ENCODE data around the gene SLC27A2. TPM values are rescaled to one million over a fixed set of nuclear protein-coding genes. Genes with fewer than 3 reads are reported as not detected.

Gene SLC27A2
- total RNA-seq, 2 experiments from 2014 or later, result 25.2 TPM

GRCh38 chr15:50244959-50245624 is 63.1 kb downstream of the SLC27A2 start:
- no peak for DNase-seq
- Mint-ChIP-seq H3K36me3 (ENCODE audit: low read depth) (peaks cover 7% of the 10 kb centered on the region), H3K4me1 (ENCODE audit: low read depth) (peaks cover 49% of the 10 kb centered on the region), H3K27me3 (ENCODE audit: low read depth) (no peaks in the 10 kb centered on the region), H3K4me3 (no peak overlapping the region), H3K9me3 (no peaks in the 10 kb centered on the region), H3K27ac (no peak overlapping the region)
- intact Hi-C loops (cut with micrococcal nuclease), result loop anchor here (5.0 to 10.0 kb wide), 4 partner anchors 67 to 1370 kb away; partner anchors contain the start of genes DTWD1, EID1 and FAM227B
- CTCF ChIA-PET, result interaction anchor here (1.2 kb wide), 1 partner anchor 9 kb away, joined by 4 read pairs; no protein-coding TSS in a partner anchor

GRCh38 chr15:50246631-50247030 is 64.6 kb downstream of the SLC27A2 start:
- Mint-ChIP-seq H3K4me3 (no peak overlapping the region), H3K27ac (no peak overlapping the region), H3K36me3 (ENCODE audit: low read depth) (peaks cover 7% of the 10 kb centered on the region), H3K4me1 (ENCODE audit: low read depth) (peaks cover 46% of the 10 kb centered on the region), H3K27me3 (ENCODE audit: low read depth) (no peaks in the 10 kb centered on the region), H3K9me3 (no peaks in the 10 kb centered on the region)
- DNase-seq, result no peak
- intact Hi-C loops (cut with micrococcal nuclease), result loop anchor here (1.0 to 10.0 kb wide), 5 partner anchors 63 to 1372 kb away; partner anchors contain the start of genes DTWD1, EID1 and FAM227B
- CTCF ChIA-PET, result interaction anchor here (1.6 to 4.0 kb wide), 2 partner anchors 14 to 69 kb away, joined by 4 to 37 read pairs; no protein-coding TSS in a partner anchor

GRCh38 chr15:50247819-50248655 is 66.0 kb downstream of the SLC27A2 start:
- intact Hi-C loops (cut with micrococcal nuclease), result loop anchor here (1.0 to 10.0 kb wide), 7 partner anchors 64 to 1373 kb away; partner anchors contain the start of genes DTWD1, EID1, FAM227B and SPPL2A
- CTCF ChIA-PET, result interaction anchor here (1.3 to 4.0 kb wide), 5 partner anchors 9 to 68 kb away, joined by 3 to 37 read pairs (median 5); no protein-coding TSS in a partner anchor
- peak; percentile 88 for DNase-seq
- Mint-ChIP-seq H3K9me3 (no peaks in the 10 kb centered on the region), H3K4me3 (peak overlapping the region; percentile 81), H3K27me3 (ENCODE audit: low read depth) (no peaks in the 10 kb centered on the region), H3K36me3 (ENCODE audit: low read depth) (peaks cover 7% of the 10 kb centered on the region), H3K27ac (peak overlapping the region; percentile 99), H3K4me1 (ENCODE audit: low read depth) (peaks cover 42% of the 10 kb centered on the region)

DNA sequence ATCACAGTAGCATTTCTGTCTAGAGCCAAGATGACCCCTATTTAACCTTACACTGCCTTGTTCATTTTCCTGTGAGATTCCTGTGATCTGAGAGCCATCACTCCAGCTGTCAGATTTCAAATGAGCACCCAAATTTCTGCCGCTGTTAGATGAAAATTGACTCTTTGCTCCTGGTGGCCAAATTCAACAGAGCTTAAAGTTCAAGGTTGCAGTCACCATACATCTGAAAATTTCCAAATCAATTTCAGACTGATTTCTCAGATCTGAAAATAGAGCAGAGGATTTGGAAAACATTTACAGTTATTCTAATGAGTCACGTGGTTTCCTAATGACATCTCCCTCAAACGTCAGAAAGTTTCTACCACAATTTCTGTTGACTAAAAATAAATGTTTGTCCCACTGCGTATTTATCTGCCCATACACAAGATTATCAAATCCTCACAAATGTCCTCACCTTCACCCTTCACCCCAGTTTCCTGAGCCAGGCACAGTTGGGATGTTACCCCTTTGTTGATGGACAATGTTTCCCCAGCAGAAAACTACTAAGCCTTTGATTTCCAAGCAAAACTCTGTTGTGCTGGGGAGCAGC is 67.1 kb downstream of the SLC27A2 start:
- peaks cover 7% of the 10 kb centered on the region for H3K36me3 Mint-ChIP-seq (ENCODE audit: low read depth)
- peaks cover 39% of the 10 kb centered on the region for H3K4me1 Mint-ChIP-seq (ENCODE audit: low read depth)

GRCh38 chr15:50249704-50250103 is 67.7 kb downstream of the SLC27A2 start:
- Mint-ChIP-seq H3K9me3 (no peaks in the 10 kb centered on the region), H3K36me3 (ENCODE audit: low read depth) (peaks cover 7% of the 10 kb centered on the region), H3K27ac (peak overlapping the region; percentile 99), H3K4me3 (no peak overlapping the region), H3K4me1 (ENCODE audit: low read depth) (peaks cover 39% of the 10 kb centered on the region), H3K27me3 (ENCODE audit: low read depth) (no peaks in the 10 kb centered on the region)
- no peak for DNase-seq
- intact Hi-C loops (cut with micrococcal nuclease), result loop anchor here (1.0 to 10.0 kb wide), 10 partner anchors 11 to 1375 kb away; partner anchors contain the start of genes DTWD1, EID1, FAM227B and SPPL2A
- CTCF ChIA-PET, result interaction anchor here (1.6 to 4.0 kb wide), 3 partner anchors 8 to 66 kb away, joined by 5 to 37 read pairs (median 6); no protein-coding TSS in a partner anchor

More for the DNA sequence above, 67.1 kb downstream of the SLC27A2 start:
- Mint-ChIP-seq H3K9me3 (no peaks in the 10 kb centered on the region), H3K27ac (peak overlapping the region; percentile 99), H3K4me3 (peak overlapping the region; percentile 81), H3K27me3 (ENCODE audit: low read depth) (no peaks in the 10 kb centered on the region)
- DNase-seq, result no peak
- CTCF ChIA-PET, result interaction anchor here (1.6 to 4.0 kb wide), 3 partner anchors 8 to 67 kb away, joined by 5 to 37 read pairs (median 6); no protein-coding TSS in a partner anchor
- intact Hi-C loops (cut with micrococcal nuclease), result loop anchor here (1.0 to 10.0 kb wide), 10 partner anchors 11 to 1374 kb away; partner anchors contain the start of genes DTWD1, EID1, FAM227B and SPPL2A

GRCh38 chr15:50250760-50251394 is 68.9 kb downstream of the SLC27A2 start:
- intact Hi-C loops (cut with micrococcal nuclease), result no loop called here
- CTCF ChIA-PET, result no interaction called here

GRCh38 chr15:50251638-50252182 is 69.7 kb downstream of the SLC27A2 start:
- no peak for DNase-seq
- intact Hi-C loops (cut with micrococcal nuclease), result no loop called here
- Mint-ChIP-seq H3K27me3 (ENCODE audit: low read depth) (no peaks in the 10 kb centered on the region), H3K36me3 (ENCODE audit: low read depth) (peaks cover 7% of the 10 kb centered on the region), H3K4me3 (no peak overlapping the region), H3K9me3 (no peaks in the 10 kb centered on the region), H3K27ac (no peak overlapping the region), H3K4me1 (ENCODE audit: low read depth) (peaks cover 35% of the 10 kb centered on the region)
- CTCF ChIA-PET, result no interaction called here

More at GRCh38 chr15:50250760-50251394, 68.9 kb downstream of the SLC27A2 start:
- Mint-ChIP-seq H3K9me3 (no peaks in the 10 kb centered on the region), H3K36me3 (ENCODE audit: low read depth) (peaks cover 7% of the 10 kb centered on the region), H3K4me1 (ENCODE audit: low read depth) (peaks cover 39% of the 10 kb centered on the region), H3K4me3 (no peak overlapping the region), H3K27me3 (ENCODE audit: low read depth) (no peaks in the 10 kb centered on the region), H3K27ac (no peak overlapping the region)
- DNase-seq, result no peak

GRCh38 chr15:50252556-50252955 is 70.6 kb downstream of the SLC27A2 start:
- H3K4me1 Mint-ChIP-seq (ENCODE audit: low read depth), result peaks cover 36% of the 10 kb centered on the region

DNA sequence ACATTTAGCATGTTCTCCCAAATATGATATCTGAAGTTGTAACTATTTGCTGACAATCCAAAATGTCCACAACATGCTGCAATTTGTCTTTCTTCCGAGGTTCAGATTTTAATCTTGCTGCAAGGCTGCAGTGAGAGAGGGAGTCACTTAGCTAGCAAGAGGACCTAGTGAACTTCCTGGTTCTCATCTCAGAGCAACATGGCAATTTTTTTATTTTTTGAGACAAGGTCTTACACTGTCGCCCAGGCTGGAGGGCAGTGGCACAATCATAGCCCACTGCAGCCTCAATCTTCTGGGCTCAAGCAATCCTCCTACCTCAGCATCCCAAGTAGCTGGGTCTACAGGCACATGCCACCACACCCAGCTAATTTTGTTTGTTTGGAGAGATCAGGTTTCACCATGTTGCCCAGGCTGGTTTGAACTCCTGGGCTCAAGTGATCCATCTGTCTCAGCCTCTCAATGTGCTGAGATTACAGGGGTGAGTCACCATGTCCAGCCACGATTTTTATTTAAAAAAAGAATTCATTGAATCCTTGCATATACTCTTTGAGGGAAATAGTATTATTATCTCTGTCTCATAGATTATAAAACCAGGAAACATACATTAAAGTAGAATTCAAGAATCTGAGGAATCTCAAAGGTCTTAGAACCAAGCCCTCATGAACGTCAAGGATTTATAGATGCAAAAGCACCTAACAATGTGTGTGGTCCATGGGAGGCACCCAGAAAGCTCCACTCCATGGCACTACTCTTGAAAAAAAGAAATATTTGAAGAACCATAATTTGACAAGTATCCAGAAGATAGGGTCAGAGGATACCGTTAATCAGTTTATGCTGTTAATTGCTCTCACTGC is 74.4 kb downstream of the SLC27A2 start:
- H3K36me3 Mint-ChIP-seq (ENCODE audit: low read depth), result no peaks in the 10 kb centered on the region
- H3K27ac Mint-ChIP-seq, result no peak overlapping the region
- no peak overlapping the region for H3K4me3 Mint-ChIP-seq
- H3K27me3 Mint-ChIP-seq (ENCODE audit: low read depth), result no peaks in the 10 kb centered on the region
- H3K4me1 Mint-ChIP-seq (ENCODE audit: low read depth), result peaks cover 39% of the 10 kb centered on the region
- intact Hi-C loops (cut with micrococcal nuclease), result no loop called here
- CTCF ChIA-PET, result interaction anchor here (1.5 kb wide), 1 partner anchor 8 kb away, joined by 6 read pairs; no protein-coding TSS in a partner anchor
- H3K9me3 Mint-ChIP-seq, result no peaks in the 10 kb centered on the region
- DNase-seq, result no peak

More at GRCh38 chr15:50252556-50252955, 70.6 kb downstream of the SLC27A2 start:
- Mint-ChIP-seq H3K9me3 (no peaks in the 10 kb centered on the region), H3K27me3 (ENCODE audit: low read depth) (no peaks in the 10 kb centered on the region), H3K36me3 (ENCODE audit: low read depth) (peaks cover 7% of the 10 kb centered on the region), H3K4me3 (no peak overlapping the region), H3K27ac (no peak overlapping the region)
- intact Hi-C loops (cut with micrococcal nuclease), result no loop called here
- CTCF ChIA-PET, result no interaction called here
- no peak for DNase-seq

DNA sequence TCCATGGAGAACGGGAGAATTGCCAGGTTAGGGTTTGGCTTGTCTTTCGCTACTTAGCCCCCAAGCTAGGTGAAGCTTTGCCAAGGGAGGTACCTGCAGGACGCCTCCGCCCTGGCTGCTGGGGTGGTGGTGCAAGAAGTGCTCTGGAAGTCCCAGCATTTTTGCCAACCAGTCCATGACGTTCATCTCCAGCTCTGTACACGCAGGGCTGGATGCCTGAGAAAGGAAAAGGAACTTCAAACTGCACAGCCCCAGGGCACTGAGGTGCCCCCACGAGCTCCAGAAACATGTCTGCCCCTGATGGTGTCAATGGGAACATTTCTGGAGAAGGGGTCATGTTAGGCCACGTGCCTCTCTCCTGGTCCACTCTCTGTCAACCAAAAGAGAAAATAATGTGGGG is 75.3 kb downstream of the SLC27A2 start:
- H3K4me1 Mint-ChIP-seq (ENCODE audit: low read depth), result peaks cover 48% of the 10 kb centered on the region

More for the DNA sequence above, 75.3 kb downstream of the SLC27A2 start:
- Mint-ChIP-seq H3K27me3 (ENCODE audit: low read depth) (no peaks in the 10 kb centered on the region), H3K27ac (no peak overlapping the region), H3K36me3 (ENCODE audit: low read depth) (no peaks in the 10 kb centered on the region), H3K4me3 (no peak overlapping the region), H3K9me3 (no peaks in the 10 kb centered on the region)
- CTCF ChIA-PET, result interaction anchor here (1.5 kb wide), 1 partner anchor 9 kb away, joined by 6 read pairs; no protein-coding TSS in a partner anchor
- DNase-seq, result no peak
- intact Hi-C loops (cut with micrococcal nuclease), result no loop called here

Data from activated naive CD4-positive, alpha-beta T cell treated with anti-CD3 and anti-CD28 coated beads for 36 hours (primary cell).